Pulmonary artery endothelial cell (primary cell): ENCODE measurements around the gene HLA-F. TPM values are rescaled to one million over a fixed set of nuclear protein-coding genes. Genes with fewer than 3 reads are reported as not detected.

ENCODE experiments used
- DNase-seq: peaks from one replicate; pipeline ENCODE4 v3.0.0-alpha.2; 2011; ENCODE audit warnings: low read depth, low spot score
- total RNA-seq: library from RNA; depleted of rRNA; stranded (reverse); fragments of >200 nt; gene quantifications from 2 replicates; pipeline ENCODE4 v1.2.3, GENCODE V29; 2014

The HLA-F gene
- total RNA-seq, 1 donor from 2014 or later: 19.9 TPM

DNA sequence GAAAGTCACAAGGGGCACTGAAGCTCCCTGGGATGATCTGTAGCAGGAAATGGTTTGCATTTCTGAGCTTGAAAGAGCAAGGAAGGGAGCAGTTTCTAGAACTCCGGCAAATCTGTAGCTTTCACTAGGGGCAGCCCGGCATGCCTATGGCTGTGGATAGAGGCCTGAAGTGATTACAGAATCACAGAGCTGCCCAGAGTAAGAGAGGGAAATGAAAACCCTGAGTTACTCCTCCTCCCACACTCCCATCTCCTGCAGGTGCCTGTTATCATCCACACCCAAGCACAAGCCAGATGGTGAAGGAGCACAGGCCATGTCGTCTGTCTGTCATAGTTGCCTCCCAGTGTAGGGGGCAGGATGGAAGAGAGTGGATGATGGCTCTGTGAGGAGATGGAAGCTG is 37.1 kb downstream of the HLA-F start:
- DNase-seq: no peak

- no peak for DNase-seq
Measured at GRCh38 chr6:29762051-29762450, 38.8 kb downstream of the HLA-F start.

DNA sequence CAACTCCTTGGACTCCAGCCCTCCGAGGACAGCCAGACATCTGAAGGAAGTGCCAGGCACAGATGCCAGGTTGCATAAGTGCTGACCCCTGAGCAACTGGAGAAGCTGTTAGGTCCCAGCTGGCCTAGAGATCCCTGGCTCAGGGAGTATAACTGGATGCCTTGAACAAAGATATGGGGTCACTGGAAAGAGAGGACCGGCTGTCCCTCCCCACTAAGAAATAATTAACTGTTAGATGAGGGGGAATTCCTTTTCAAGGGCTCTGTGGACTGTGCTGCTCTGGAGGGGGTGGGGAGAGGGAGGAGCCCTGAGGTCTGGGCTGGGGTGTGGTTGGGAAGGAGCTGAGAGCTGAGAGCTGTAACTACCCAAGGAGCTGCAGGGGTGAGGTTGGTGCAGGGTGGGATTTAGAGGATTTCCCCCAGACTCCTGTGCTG is 39.6 kb downstream of the HLA-F start:
- DNase-seq: no peak

DNA sequence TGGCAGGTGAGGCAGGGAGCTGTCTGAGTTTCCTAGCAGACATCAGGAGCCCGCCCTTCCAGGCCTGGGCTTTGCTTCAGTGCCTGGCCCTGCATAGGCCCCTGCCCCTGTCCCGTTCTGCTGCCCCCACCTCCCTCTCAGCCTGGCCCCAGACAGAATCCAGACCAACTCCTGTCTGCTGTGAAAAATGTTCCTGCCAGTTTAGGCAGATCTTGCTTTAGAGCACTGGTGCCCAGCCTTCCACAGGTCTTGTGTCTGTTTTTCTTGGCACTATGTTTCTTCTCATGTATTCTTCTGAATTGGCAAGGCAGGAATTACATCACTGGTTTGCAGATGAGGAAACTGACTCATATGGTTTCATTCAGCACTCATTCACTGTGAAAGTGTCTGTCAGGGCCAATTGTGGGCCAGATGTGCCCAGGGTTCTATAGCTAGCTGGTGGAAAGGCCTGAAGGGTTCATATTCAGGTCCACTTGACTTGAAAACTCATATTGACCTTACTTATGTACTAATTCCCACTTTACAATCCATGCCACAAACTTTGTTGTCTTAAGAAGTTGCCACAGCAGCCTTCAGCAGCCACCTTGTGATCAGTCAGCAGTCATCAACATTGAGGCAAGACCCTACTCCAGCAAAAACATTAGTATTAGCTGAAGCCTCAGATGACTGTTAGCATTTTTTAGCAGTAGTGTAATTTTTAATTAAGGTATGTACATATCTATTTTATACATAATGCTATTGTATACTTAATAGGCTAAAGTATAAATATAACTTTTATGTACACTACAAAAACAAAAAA is 40.5 kb downstream of the HLA-F start:
- peak; percentile 85 for DNase-seq

DNA sequence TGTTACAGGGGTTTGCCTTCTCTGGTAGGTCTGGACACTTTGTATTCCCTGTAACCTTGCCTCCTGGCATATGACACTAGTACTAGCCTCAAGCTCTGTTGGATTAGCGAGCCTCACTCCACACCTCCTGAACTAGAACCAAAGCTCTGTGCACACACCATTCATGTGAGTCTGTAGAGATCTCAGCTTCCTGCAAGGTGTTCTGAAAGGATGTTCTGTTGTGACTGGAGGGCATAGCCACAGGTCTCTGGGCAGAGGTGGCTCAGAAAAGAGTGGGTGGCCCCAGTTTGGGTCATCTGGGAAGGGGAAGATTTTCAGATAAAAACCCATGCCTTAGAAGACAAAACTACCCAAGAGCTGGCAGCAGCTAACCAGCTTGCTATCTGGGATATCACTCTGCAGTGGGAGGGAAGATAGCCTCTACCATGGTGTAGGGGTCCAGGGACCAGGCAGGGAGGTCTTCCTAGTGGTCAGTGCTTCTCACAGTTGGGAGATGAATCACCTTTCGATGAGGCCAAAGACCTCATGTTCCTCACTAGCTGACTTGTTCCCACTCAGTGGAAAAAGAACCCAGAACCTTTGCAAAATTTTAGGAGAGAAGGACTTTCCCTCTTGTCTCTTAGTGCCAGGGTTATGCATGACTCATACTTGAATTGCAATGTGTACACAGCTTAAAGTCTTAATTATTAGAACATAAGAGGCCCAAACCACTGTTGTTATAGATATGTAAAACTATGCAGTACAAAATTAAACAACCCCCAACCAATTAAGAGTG is 41.4 kb downstream of the HLA-F start:
- DNase-seq: no peak

GRCh38 chr6:29769336-29769735 is 46.1 kb downstream of the HLA-F start:
- DNase-seq: no peak

- no peak for DNase-seq
Measured at GRCh38 chr6:29770306-29770705, 47.1 kb downstream of the HLA-F start.

DNA sequence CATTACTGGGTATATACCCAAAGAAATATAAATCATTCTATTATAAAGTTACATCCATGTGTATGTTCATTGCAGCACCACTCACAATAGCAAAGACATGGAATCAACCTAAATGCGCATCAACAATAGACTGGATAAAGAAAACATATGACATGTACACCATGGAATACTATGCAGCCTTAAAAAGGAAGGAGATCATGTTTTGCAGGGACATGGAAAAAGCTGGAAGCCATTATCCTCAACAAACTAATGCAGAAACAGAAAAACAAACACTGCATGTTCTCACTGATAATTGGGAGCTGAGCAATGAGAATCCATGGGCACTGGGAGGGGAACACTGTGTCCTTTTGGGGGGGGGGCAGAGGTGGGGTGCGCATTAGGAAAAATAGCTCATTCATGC is 53.5 kb downstream of the HLA-F start:
- DNase-seq: no peak

Other genes with a start within 250 kb of the HLA-F start
- gene MAS1L, start 235.5 kb upstream of the HLA-F start, total RNA-seq: not detected in 2 replicates
- 0.53 and 1.9 TPM in 2 replicates for gene UBD, start 163.7 kb upstream of the HLA-F start, total RNA-seq
- not detected in 2 replicates for gene OR2H2, start 138.3 kb upstream of the HLA-F start, total RNA-seq
- gene GABBR1, start 90.3 kb upstream of the HLA-F start, total RNA-seq: 8.8 and 10.1 TPM in 2 replicates
- gene MOG, start 66.3 kb upstream of the HLA-F start, total RNA-seq: not detected in 2 replicates
- gene ZFP57, start 42.3 kb upstream of the HLA-F start, total RNA-seq: 0.42 TPM in 1 of 2 replicates, not detected in the other
- not detected in 2 replicates for gene HLA-G, start 104.4 kb downstream of the HLA-F start, total RNA-seq
- gene HLA-A, start 219.1 kb downstream of the HLA-F start, total RNA-seq: 328 and 660 TPM in 2 replicates